ENCODE measurements around the gene TMEM72.

GRCh38 chr10:44980309-44981171 is 69.4 kb downstream of the TMEM72 start:
- TF ChIP-seq CTCF (conservative IDR thresholded peaks at IDR 0.05) = no peak
- no peak for TF ChIP-seq EZH2 (IDR thresholded peaks at IDR 0.05; ENCODE audit: low read depth)
